GM18517 (cell line): ENCODE results near the gene DLX4.

Experiments used
- ATAC-seq: cut with Tn5 transposase; IDR thresholded peaks from one replicate; pipeline ENCODE4 v1.9.1; 2021; ENCODE audit warnings: mild to moderate bottlenecking, moderate library complexity; ENCODE audit not compliant: unreplicated experiment

Gene DLX4

DNA sequence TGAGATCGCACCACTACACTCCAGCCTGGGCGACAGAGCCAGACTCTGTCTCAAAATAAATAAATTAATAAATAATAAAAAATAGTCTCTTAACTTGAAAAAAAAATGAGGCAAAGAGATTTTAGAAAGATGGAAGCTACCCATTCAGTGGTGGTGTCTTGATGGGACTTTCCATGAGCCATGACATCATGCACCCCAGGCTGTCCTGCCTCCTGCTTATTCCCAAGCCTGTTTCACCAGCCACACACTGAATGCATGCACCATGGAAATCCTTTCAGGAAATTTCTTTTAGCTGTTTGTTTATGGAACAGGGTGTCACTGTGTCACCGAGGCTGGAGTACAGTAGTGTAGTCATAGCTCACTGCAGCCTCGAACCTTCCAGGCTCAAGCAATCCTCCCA, 34.9 kb downstream of the DLX4 start:
- ATAC-seq = no peak

DNA sequence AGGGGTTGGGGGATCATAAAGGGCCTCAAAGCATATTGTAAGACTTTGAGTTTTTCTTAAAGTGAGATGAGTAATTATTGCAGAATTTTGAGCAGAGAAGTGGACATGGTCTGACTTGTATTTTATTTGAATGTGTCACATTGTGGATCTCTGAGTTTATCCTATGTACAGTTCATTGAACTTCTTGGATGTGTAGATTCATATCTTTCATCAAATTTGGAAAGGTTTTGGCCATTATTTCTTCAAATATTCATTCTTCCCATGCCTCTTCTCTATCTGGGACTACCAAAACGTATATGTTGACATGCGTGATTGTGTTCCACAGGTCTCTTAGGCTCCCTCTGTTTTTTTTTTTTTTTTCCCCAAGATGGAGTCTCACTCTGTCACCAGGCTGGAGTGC, 40.3 kb downstream of the DLX4 start:
- no peak for ATAC-seq

DNA sequence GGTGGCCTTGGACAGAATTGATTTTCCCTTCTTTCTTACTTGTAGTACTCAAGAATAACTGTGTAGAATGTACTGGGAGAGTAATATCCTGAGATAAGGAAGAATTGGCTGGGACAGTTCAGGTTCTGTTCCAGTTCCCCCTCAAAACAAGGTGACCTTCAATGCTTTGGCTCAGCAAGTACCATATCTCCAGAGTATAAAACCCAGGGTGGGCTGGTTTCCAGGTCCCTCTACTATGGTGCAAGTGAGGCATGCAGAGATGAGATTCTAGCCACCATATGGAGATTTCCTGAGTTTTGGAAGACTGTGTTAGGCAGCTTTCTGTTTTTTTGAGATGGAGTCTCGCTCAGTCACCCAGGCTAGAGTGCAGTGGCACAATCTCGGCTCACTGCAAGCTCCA, 44.1 kb downstream of the DLX4 start:
- ATAC-seq = no peak

DNA sequence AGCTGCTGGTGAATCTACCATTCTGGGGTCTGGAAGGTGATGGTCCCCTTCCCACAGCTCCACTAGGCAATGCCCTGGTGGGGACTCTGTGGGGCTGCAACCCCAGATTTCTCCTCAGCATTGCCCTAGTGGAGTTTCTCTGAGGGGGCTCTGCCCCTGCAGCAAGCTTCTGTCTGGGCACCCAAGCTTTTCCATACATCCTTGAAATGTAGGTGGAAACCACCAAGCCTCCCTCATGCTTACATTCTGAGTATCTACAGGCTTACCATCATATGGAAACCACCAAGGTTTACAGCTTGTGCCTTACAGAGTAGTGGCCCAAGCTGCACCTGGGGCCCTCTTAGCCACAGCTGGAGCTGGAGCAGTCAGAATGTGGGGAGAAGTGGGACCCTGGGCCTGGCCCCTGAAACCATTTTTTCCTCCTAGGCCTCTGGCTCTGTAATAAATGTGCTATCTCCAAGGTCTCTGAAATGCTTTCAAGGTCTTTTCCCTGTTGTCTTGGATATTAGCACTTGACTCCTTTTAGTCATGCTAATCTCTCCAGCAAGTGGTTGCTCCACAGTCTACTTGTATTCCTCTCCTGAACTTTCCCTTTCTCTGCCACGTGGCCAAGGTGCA, 45.6 kb downstream of the DLX4 start:
- ATAC-seq = no peak

DNA sequence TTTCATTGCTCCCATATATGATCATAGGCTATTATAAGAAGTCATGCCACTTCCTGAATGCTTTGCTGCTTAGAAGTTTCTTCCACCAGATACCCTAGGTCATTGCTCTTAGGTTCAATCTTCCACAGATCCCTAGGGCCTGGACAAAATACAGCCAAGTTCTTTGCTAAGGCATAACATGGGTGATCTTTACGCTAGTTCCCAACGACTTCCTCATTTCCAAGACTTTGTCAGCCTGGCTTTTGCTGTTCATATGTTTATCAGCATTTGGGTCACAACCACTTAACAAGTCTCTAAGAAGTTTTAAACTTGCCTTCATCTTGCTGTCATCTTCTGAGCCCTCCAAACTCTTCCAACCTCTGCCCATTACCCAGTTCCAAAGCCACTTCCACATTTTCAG, 46.2 kb downstream of the DLX4 start:
- ATAC-seq = no peak

DNA sequence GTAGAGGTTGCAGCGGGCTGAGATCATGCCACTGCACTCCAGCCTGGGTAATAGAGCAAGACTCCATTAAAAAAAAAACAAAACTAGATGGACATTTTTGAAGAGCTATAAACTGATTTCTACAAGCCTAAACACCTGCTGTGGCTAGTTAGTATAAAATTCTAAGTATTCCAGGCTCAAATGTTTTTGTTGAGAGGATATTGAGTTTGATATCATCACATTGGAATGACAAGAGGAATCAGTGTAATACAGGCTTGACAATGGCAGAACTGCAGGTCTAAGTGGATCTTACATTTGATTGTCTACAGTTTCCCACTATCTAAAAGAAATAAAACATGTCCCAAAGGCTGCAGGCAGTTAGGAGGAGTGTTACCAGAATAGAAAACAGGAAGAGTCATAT, 49.9 kb downstream of the DLX4 start:
- no peak for ATAC-seq

DNA sequence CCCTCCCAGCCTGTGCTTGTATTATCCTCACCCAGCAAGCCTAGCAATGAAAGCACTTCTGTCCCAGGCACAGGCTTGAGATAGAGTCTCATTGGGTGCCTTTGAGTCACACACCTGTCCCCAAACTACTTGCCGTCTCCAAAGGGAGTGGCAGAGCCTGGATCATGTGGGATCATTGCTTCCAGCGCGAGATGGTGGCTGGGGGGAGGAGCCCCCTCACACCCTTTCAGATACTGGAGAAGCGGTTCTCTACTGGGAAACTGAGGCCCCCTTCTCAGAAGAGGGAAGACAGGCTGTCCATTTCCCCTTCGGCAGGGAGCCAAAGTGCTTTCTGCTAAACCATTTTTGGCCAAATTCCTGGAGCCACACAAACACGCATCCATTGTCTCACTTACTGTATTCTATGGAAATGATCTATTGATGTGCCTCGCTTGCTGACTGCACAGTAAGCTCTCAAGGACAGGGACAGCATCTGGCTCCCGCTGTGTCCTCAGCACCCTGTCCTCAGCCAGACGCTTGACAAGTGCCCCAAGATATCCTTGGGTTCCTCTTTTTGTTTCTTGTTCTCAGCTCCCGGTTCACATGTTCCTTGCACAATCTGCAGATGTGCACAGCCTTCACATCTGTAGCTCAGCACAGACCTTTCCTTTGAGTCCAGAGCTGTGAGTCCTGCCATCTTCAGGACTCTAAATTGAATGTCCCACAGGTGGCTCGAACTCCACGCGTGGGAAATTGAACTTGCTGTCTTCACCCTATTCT, 52.0 kb downstream of the DLX4 start:
- no peak for ATAC-seq

DNA sequence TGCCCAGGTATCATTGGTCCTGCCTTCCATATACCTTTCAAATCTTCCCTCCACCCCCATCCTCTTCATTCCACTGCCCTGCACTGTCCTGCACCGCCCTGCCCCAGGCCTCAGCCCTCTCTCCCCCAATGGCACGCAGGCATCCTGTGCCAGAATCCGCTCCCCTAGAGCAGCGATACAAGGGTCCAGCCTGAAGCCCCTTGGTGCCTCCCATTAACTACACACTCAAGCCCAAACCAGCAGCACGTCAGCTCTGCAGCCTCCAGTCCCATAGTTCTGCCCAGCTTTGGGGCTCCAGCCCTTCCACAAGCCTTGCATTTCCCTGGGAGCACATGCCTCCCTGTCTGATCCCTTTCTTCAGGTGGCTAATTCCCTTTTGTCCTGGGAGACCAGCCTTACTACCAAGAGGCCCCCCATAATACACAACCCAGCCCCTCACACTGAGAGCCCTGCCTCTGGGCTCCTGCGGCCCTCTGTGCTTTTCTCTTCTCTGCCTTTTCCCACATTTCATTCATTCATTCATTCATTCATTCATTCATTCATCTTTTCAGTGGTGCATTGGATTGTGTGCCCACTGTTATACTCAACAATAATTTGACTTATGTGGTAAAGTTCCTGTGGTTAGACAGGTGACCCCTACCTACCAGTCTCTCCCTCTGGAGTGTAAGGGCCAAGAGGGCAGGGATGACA, 52.8 kb downstream of the DLX4 start:
- no peak for ATAC-seq

DNA sequence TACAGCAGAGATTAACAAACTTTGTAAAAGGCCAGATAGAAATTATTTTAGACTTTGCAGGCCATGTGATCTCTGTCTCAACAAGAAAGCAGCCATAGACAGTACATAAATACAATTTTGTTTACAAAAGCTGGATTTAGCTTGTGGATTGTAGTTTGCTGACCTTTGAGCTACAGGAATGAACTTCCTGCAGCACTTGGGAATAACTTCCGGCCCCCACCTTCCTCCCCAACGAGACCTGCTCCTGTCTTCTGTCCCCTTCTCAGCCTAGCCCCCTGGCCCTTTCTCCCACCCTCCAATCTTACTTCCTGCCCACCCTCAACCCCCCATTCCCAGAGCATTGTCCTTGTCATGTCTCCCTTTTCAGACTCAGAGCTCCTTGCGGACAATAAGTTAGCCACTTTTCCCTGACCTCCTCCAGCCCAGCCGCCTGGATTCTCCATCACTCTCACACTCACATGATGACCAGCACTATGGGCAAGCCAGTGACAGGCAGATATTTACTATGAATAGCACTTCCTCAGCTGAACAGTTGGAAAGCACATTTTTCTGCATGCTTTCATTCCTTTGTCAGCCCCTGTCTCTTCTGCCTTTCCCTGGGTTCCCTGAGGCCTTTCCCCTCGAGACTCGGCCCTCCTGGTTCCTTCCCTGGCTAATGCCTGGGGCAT, 53.6 kb downstream of the DLX4 start:
- no peak for ATAC-seq

DNA sequence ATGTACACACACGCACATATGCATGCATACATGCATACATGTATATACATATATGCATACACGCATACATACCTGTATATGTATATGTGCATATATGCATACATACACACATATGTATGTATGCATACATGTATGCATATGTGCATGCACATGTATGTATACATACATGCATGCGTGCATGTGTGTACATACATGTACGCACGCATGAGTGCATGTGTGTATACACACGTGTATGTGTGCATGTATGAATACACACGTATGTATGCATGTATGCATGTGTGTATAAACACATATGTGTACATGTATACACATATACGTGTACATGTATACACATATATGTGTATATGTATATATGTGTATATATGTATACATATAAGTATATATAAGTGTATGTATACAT, 54.5 kb downstream of the DLX4 start:
- no peak for ATAC-seq
